IMR-90 (cell line): ENCODE results near the gene ETV6. TPM values are rescaled to one million over a fixed set of nuclear protein-coding genes. Genes with fewer than 3 reads are reported as not detected.

ENCODE experiments used
- ATAC-seq: fragments of 200-7000 bp; cut with Tn5 transposase; 2 replicates; pipeline ENCODE4 v1.9.1; 2020; ENCODE audit warnings: low read depth, mild to moderate bottlenecking, moderate library complexity
- BruUV-seq: library from RNA; stranded (reverse); fragments of 400-500 nt; replicated peaks from 2 replicates; lab custom pipeline; 2021; lab: Mats Ljungman, UMichigan
- CTCF ChIA-PET: fragments of 300-600 bp; formaldehyde crosslinking; extraction: SDS; loops from one replicate; lab custom pipeline; 2021; ENCODE audit warnings: antibody characterized with exemption; lab: Yijun Ruan, JAX
- POLR2A ChIA-PET: fragments of 300-600 bp; sonication (Branson Sonifier 250); formaldehyde crosslinking; loops from one replicate; lab custom pipeline; 2022; ENCODE audit warnings: antibody characterized with exemption; ENCODE audit not compliant: unreplicated experiment; lab: Charles Lee
- DNase-seq: peaks from one replicate; pipeline ENCODE4 v3.0.0; 2013
- H2AFZ ChIP-seq: replicated peaks from 2 replicates; pipeline ENCODE3; 2013; ENCODE audit warnings: low read length, mild to moderate bottlenecking; ENCODE audit not compliant: poor library complexity
- H2AK5ac ChIP-seq: 2 replicates; pipeline ENCODE4 v1.6.1; 2013; ENCODE audit warnings: low read depth, low read length, inconsistent platforms
- H2AK9ac ChIP-seq: replicated peaks from 2 replicates; pipeline ENCODE3; 2013; ENCODE audit warnings: mild to moderate bottlenecking, low read depth, low read length, moderate library complexity; ENCODE audit not compliant: poor library complexity
- H2BK120ac ChIP-seq: 2 replicates; pipeline ENCODE4 v1.6.1; 2013; ENCODE audit warnings: low read depth, low read length, inconsistent platforms
- H2BK15ac ChIP-seq: 3 replicates; pipeline ENCODE4 v1.6.1; 2013; ENCODE audit warnings: low read depth, low read length, inconsistent platforms
- H2BK20ac ChIP-seq: 2 replicates; pipeline ENCODE4 v1.6.1; 2013; ENCODE audit warnings: low read depth, mild to moderate bottlenecking, inconsistent platforms, low read length, moderate library complexity
- H2BK5ac ChIP-seq: 2 replicates; pipeline ENCODE4 v1.6.1; 2013; ENCODE audit warnings: mild to moderate bottlenecking, low read depth, low read length, inconsistent platforms; ENCODE audit not compliant: poor library complexity, severe bottlenecking
- H3K14ac ChIP-seq: replicated peaks from 2 replicates; pipeline ENCODE4 v1.6.1; 2013; ENCODE audit warnings: low read depth, low read length, inconsistent platforms
- H3K18ac ChIP-seq: 2 replicates; pipeline ENCODE4 v1.6.1; 2013; ENCODE audit warnings: low read depth, low read length, control low read depth
- H3K23ac ChIP-seq: 2 replicates; pipeline ENCODE4 v1.6.1; 2013; ENCODE audit warnings: low read depth, low read length, inconsistent platforms
- H3K27ac ChIP-seq: 2 replicates; pipeline ENCODE4 v1.5.1; 2013; ENCODE audit warnings: mild to moderate bottlenecking, control low read depth, low read length; ENCODE audit not compliant: insufficient read depth
- H3K27me3 ChIP-seq: 2 replicates; pipeline ENCODE4 v1.6.1; 2013; ENCODE audit warnings: low read length; ENCODE audit not compliant: control insufficient read depth, insufficient read depth
- H3K36me3 ChIP-seq: 2 replicates; pipeline ENCODE4 v1.6.1; 2013; ENCODE audit warnings: low read length, mixed read lengths; ENCODE audit not compliant: control insufficient read depth, insufficient read depth
- H3K4ac ChIP-seq: 2 replicates; pipeline ENCODE4 v1.6.1; 2013; ENCODE audit warnings: low read depth, low read length, inconsistent platforms
- H3K4me1 ChIP-seq: 2 replicates; pipeline ENCODE4 v1.6.1; 2013; ENCODE audit warnings: low read length, mixed read lengths; ENCODE audit not compliant: control insufficient read depth, insufficient read depth
- H3K4me2 ChIP-seq: 2 replicates; pipeline ENCODE4 v1.6.1; 2013; ENCODE audit warnings: low read depth, mild to moderate bottlenecking, control low read depth, low read length, moderate library complexity
- H3K4me3 ChIP-seq: 2 replicates; pipeline ENCODE4 v1.5.1; 2013; ENCODE audit warnings: low read depth, mild to moderate bottlenecking, control low read depth, low read length, moderate library complexity; ENCODE audit not compliant: insufficient read depth
- H3K56ac ChIP-seq: 2 replicates; pipeline ENCODE4 v1.6.1; 2013; ENCODE audit warnings: low read length, inconsistent platforms; ENCODE audit not compliant: insufficient read depth; ENCODE audit errors: extremely low read depth
- H3K79me1 ChIP-seq, 2 experiments: 2 replicates each; pipeline ENCODE4 v1.6.1; 2013; ENCODE audit warnings: low read length in 2 of 2, inconsistent platforms in 1 of 2, low read depth in 1 of 2
- H3K9ac ChIP-seq: 2 replicates; pipeline ENCODE4 v1.6.1; 2013; ENCODE audit warnings: low read depth, low read length, control low read depth
- H3K9me1 ChIP-seq: 2 replicates; pipeline ENCODE4 v1.6.1; 2013; ENCODE audit warnings: low read length, inconsistent platforms; ENCODE audit not compliant: insufficient read depth
- H3K9me3 ChIP-seq: 2 replicates; pipeline ENCODE4 v1.6.1; 2013; ENCODE audit warnings: low read length; ENCODE audit not compliant: control insufficient read depth, insufficient read depth
- H4K20me1 ChIP-seq: 2 replicates; pipeline ENCODE4 v1.6.1; 2013; ENCODE audit warnings: low read length, inconsistent platforms; ENCODE audit not compliant: insufficient read depth
- H4K5ac ChIP-seq: 2 replicates; pipeline ENCODE4 v1.6.1; 2013; ENCODE audit warnings: mild to moderate bottlenecking, low read depth, low read length, control low read depth
- H4K8ac ChIP-seq, 2 experiments: 2 replicates each; pipeline ENCODE4 v1.6.1; 2013; ENCODE audit warnings: low read depth in 2 of 2, low read length in 2 of 2, control low read depth in 1 of 2, inconsistent platforms in 1 of 2
- H4K91ac ChIP-seq: 2 replicates; pipeline ENCODE4 v1.6.1; 2013; ENCODE audit warnings: low read depth, low read length, inconsistent platforms; ENCODE audit not compliant: insufficient read depth
- CTCF ChIP-seq: conservative IDR thresholded peaks from 2 replicates; pipeline ENCODE4 v1.5.1; 2012; ENCODE audit warnings: mild to moderate bottlenecking, low read depth, low read length, improper control_type of control experiment
- FOS ChIP-seq: fragments of 150-350 bp; IDR thresholded peaks from 2 replicates; pipeline ENCODE4 v1.6.1; 2016; ENCODE audit warnings: low read depth, low read length
- MAZ ChIP-seq: IDR thresholded peaks from 2 replicates; pipeline ENCODE4 v1.6.1; 2012; ENCODE audit warnings: low read depth, mild to moderate bottlenecking, low read length, improper control_type of control experiment, moderate library complexity, borderline replicate concordance
- RFX5 ChIP-seq: IDR thresholded peaks from 2 replicates; pipeline ENCODE4 v1.8.0; 2012; ENCODE audit warnings: low read depth, mild to moderate bottlenecking, low read length, moderate library complexity
- SMC3 ChIP-seq: fragments of 150-350 bp; IDR thresholded peaks from 2 replicates; pipeline ENCODE4 v1.6.1; 2016; ENCODE audit warnings: low read depth, mild to moderate bottlenecking, antibody characterized with exemption, low read length, moderate library complexity
- WGBS, 2 experiments: methylation state at CpG; one replicate each; pipeline versions ENCODE4 v1.1.5 to v1.1.7; 2013; ENCODE audit warnings: missing lambda C conversion rate in 2 of 2; ENCODE audit not compliant: insufficient read length in 1 of 2; ENCODE audit errors: extremely low coverage in 2 of 2; 5-methylcytosine and 5-hydroxymethylcytosine counted together
- dilution Hi-C: fragments of 300-500 bp; cut with HindIII; formaldehyde crosslinking; loops from one replicate; pipeline ENCODE4 v1.14.3; 2018; ENCODE audit warnings: low sequenced_read_pairs; ENCODE audit not compliant: unreplicated experiment
- in situ Hi-C: fragments of 300-500 bp; cut with MboI; formaldehyde crosslinking; loops from 3 replicates; pipeline ENCODE4 v1.14.3; 2019; ENCODE audit warnings: low sequenced_read_pairs, inconsistent platforms, mixed read lengths
- intact Hi-C: fragments of 100-400 bp; cut with micrococcal nuclease; formaldehyde crosslinking; loops from 2 replicates; pipeline ENCODE4 v1.10.0; 2022
- polyA plus RNA-seq, 3 experiments: library from polyadenylated mRNA; depleted of rRNA; stranded (reverse); fragments of >200 nt; gene quantifications; 2 replicates each; pipeline ENCODE4 v1.2.3, GENCODE V29; 2012; ENCODE audit warnings: low replicate concordance in 1 of 3
- total RNA-seq: library from RNA; depleted of rRNA; stranded (reverse); fragments of >200 nt; gene quantifications from 2 replicates; pipeline ENCODE4 v1.2.3, GENCODE V29; 2012

ETV6 gene
- total and polyA plus RNA-seq, 2 of the 4 experiments (the other 2 are of a cell fraction) = 8.4 to 9.9 TPM

DNA sequence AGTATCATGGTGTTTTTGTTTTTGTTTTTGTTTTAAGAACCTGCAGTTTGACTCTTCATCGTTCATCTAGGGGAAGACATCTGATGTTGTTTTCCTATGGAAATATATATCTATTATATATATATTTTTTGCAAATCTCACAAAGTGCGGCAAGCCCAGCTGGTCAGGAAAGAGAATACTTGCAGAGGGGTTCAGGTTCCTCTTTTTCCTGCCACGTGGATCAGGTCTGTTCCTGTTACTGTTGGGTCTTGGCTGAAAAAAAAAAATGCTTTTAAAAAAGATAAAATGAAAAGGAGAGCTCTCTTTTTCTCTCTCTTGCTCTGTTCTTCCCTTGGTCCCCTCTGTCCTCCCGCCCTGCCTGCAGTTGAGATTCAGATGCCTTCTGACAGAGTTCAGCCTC, 241.9 kb downstream of the ETV6 start:
- Histone ChIP-seq H2AK9ac (no peak overlapping the region), H4K91ac (no peak overlapping the region), H4K20me1 (no peaks in the 10 kb centered on the region), H3K9ac (no peak overlapping the region), H2AK5ac (no peak overlapping the region), H2BK120ac (no peak overlapping the region), H2AFZ (no peak overlapping the region), H3K23ac (no peak overlapping the region), H3K4me1 (no peaks in the 10 kb centered on the region), H3K4me2 (no peak overlapping the region), H3K27me3 (no peaks in the 10 kb centered on the region), H3K14ac (no peak overlapping the region), H4K5ac (no peak overlapping the region), H2BK15ac (no peak overlapping the region), H3K56ac (no peak overlapping the region), H4K8ac (0 out of 4 replicates have a peak overlapping the region, but pooled peaks of 1 of the 2 experiments have one; percentile 25), H3K36me3 (peaks cover 28% of the 10 kb centered on the region), H3K4me3 (no peak overlapping the region), H3K9me1 (peaks cover 10% of the 10 kb centered on the region), H3K79me1 (peaks cover 3 to 4% of the 10 kb centered on the region in 2 experiments; a peak in 1 of 4 replicates), H2BK5ac (no peak overlapping the region), H3K9me3 (no peaks in the 10 kb centered on the region), H2BK20ac (no peak overlapping the region), H3K4ac (no peak overlapping the region), H3K27ac (no peak overlapping the region), H3K18ac (no peak overlapping the region)
- TF ChIP-seq SMC3 (no peak), MAZ (no peak), CTCF (no peak), RFX5 (no peak), FOS (no peak)
- BruUV-seq = no TSS peak
- no CpG with 5 or more reads among the region's 4 CpGs for WGBS, 2 experiments
- DNase-seq (no peak), ATAC-seq (no peak)
- in situ Hi-C loops (no loop called here), dilution Hi-C loops (no loop called here), intact Hi-C loops (no loop called here)
- POLR2A ChIA-PET = interaction anchor here (0.6 kb wide), 1 partner anchor 1139 kb away, joined by 6 read pairs; no protein-coding TSS in a partner anchor
- CTCF ChIA-PET = interaction anchor here (0.6 to 1.1 kb wide), 7 partner anchors 9 to 1329 kb away, joined by 3 to 5 read pairs (median 3); no protein-coding TSS in a partner anchor
